ENCODE measurements around the gene SLC25A51.

- TF ChIP-seq CTCF (IDR thresholded peaks at IDR 0.05) (no peak), POLR2AphosphoS5 (IDR thresholded peaks at IDR 0.05) (no peak), POLR2A (IDR thresholded peaks at IDR 0.05) (no peak)
Measured at GRCh38 chr9:37929441-37929895, 25.5 kb upstream of the SLC25A51 start.

Measured in breast epithelium (tissue), 3 donors.